K562 (cell line): Measurements from ENCODE around the gene PHF12. TPM values are rescaled to one million over a fixed set of nuclear protein-coding genes. Genes with fewer than 3 reads are reported as not detected.
A peak's percentile ranks its signal among the peaks of the same experiment; 100 is the strongest.

Experiments
- ARNT ChIP-seq, 2 experiments: fragments of 450-650 bp; IDR thresholded peaks; 2 replicates each; pipeline ENCODE4 v1.6.1; 2016; ENCODE audit warnings: mild to moderate bottlenecking in 1 of 2
- BDP1 ChIP-seq: IDR thresholded peaks from 3 replicates; pipeline ENCODE4 v1.6.1; 2011; ENCODE audit not compliant: insufficient read length, insufficient read depth
- CBX1 ChIP-seq: sonication (generic); IDR thresholded peaks from 2 replicates; pipeline ENCODE4 v1.6.1; 2016; ENCODE audit warnings: antibody characterized with exemption, low read depth, mild to moderate bottlenecking
- CHD4 ChIP-seq: fragments of 200-600 bp; sonication (generic); IDR thresholded peaks from 3 replicates; pipeline ENCODE4 v1.6.1; 2012; ENCODE audit warnings: low read depth, mild to moderate bottlenecking, mixed read lengths, low read length, inconsistent platforms; ENCODE audit not compliant: insufficient read depth, insufficient replicate concordance, poor library complexity, severe bottlenecking
- ETV6 ChIP-seq, 3 experiments: fragments of 150-350 bp in 1 of 3; sonication (generic) in 1 of 3; formaldehyde crosslinking in 1 of 3; IDR thresholded peaks; 2 replicates each; pipeline versions ENCODE4 v1.6.1 to v1.8.0; 2014 to 2022; ENCODE audit warnings: borderline replicate concordance in 2 of 3, low read depth in 2 of 3, antibody characterized with exemption in 1 of 3, low read length in 1 of 3, mild to moderate bottlenecking in 1 of 3, missing genetic modification reagents in 1 of 3
- FIP1L1 ChIP-seq: fragments of 200-400 bp; formaldehyde crosslinking; IDR thresholded peaks from 2 replicates; pipeline ENCODE4 v1.6.1; 2018; ENCODE audit warnings: mild to moderate bottlenecking, low read depth, low read length; ENCODE audit not compliant: poor library complexity, severe bottlenecking
- FOXK2 ChIP-seq, 2 experiments: fragments of 450-650 bp; IDR thresholded peaks in 1 of 2; conservative IDR thresholded peaks in 1 of 2; 2 replicates each; pipeline ENCODE4 v1.6.1; 2016; ENCODE audit warnings: low read depth in 2 of 2, mild to moderate bottlenecking in 1 of 2
- MTA2 ChIP-seq: fragments of 450-650 bp; IDR thresholded peaks from 2 replicates; pipeline ENCODE4 v1.6.1; 2016; ENCODE audit warnings: low read depth
- NFE2L1 ChIP-seq: fragments of 450-650 bp; IDR thresholded peaks from 2 replicates; pipeline ENCODE4 v1.6.1; 2016; ENCODE audit warnings: missing genetic modification characterization, low read depth, mild to moderate bottlenecking, missing compliant biosample characterization, moderate library complexity, borderline replicate concordance
- OTX1 ChIP-seq: fragments of 450-650 bp; formaldehyde crosslinking; IDR thresholded peaks from 2 replicates; pipeline ENCODE4 v1.4.0; 2022; ENCODE audit warnings: mild to moderate bottlenecking
- POLR2AphosphoS2 ChIP-seq: IDR thresholded peaks from 2 replicates; pipeline ENCODE4 v1.6.1; 2012; ENCODE audit warnings: low read length, improper control_type of control experiment
- POLR2AphosphoS5 ChIP-seq: IDR thresholded peaks from 2 replicates; pipeline ENCODE4 v1.6.1; 2011; ENCODE audit warnings: mild to moderate bottlenecking, low read depth, low read length, moderate library complexity; ENCODE audit not compliant: control insufficient read depth, insufficient read depth
- PTRF ChIP-seq: fragments of 450-650 bp; IDR thresholded peaks from 2 replicates; pipeline ENCODE4 v1.6.1; 2016; ENCODE audit warnings: mild to moderate bottlenecking, missing genetic modification characterization, missing compliant biosample characterization
- SREBF1 ChIP-seq: fragments of 150-350 bp; IDR thresholded peaks from 2 replicates; pipeline ENCODE4 v1.6.1; 2014; ENCODE audit warnings: antibody characterized with exemption, low read depth, low read length, borderline replicate concordance
- ZNF311 ChIP-seq: fragments of 250-450 bp; sonication (Bioruptor Pico); IDR thresholded peaks from 2 replicates; pipeline ENCODE4 v1.4.0; 2020; ENCODE audit warnings: mild to moderate bottlenecking, moderate library complexity
- ZNF707 ChIP-seq: fragments of 250-450 bp; sonication (Bioruptor Pico); conservative IDR thresholded peaks from 2 replicates; pipeline ENCODE4 v1.8.0; 2022; ENCODE audit warnings: inconsistent platforms, mild to moderate bottlenecking, moderate library complexity
- ZSCAN32 ChIP-seq: fragments of 450-650 bp; formaldehyde crosslinking; IDR thresholded peaks from 2 replicates; pipeline ENCODE4 v1.4.0; 2020; ENCODE audit warnings: mild to moderate bottlenecking, moderate library complexity
- polyA plus RNA-seq, 8 experiments: library from polyadenylated mRNA; depleted of rRNA in 4 of 8; stranded (reverse) in 5 of 8; unstranded in 3 of 8; fragments of >200 nt; fragmentation: Nextera tagmentation in 2 of 8; fragmentation: Illumina TruSeq in 1 of 8; extraction: Ambion mirVana in 2 of 8; extraction: Trizol in 1 of 8; gene quantifications; 2 replicates each; pipeline versions ENCODE4 v1.2.1 to v1.2.3, GENCODE V29; 2011 to 2014; ENCODE audit warnings: inconsistent platforms in 1 of 8, missing spikeins in 1 of 8
- total RNA-seq, 7 experiments: library from RNA; depleted of rRNA in 6 of 7; stranded (reverse); fragments of >200 nt in 6 of 7; fragmentation: Illumina TruSeq in 2 of 7; extraction: Trizol in 2 of 7; gene quantifications; 2 replicates each; pipeline versions ENCODE4 v1.2.1 to v1.2.3, GENCODE V29; 2011 to 2021; ENCODE audit warnings: low replicate concordance in 1 of 7
- TF ChIP-seq, protein P1 (sequence below): fragments of 450-650 bp; formaldehyde crosslinking; IDR thresholded peaks from 2 replicates; pipeline ENCODE4 v1.4.0; 2020; ENCODE audit warnings: mild to moderate bottlenecking, mixed read lengths
- TF ChIP-seq, protein P2 (sequence below): fragments of 150-350 bp; conservative IDR thresholded peaks from 2 replicates; pipeline ENCODE4 v1.6.1; 2014; ENCODE audit warnings: low read length
- TF ChIP-seq, protein P3 (sequence below): fragments of 450-650 bp; formaldehyde crosslinking; IDR thresholded peaks from 2 replicates; pipeline ENCODE4 v1.4.0; 2020; ENCODE audit warnings: mild to moderate bottlenecking, moderate library complexity

The PHF12 gene
- total and polyA plus RNA-seq, 9 of the 15 experiments (the other 6 are each of a cell fraction or from before 2014, with no cell fraction given) = 0.82 to 31.3 (median 13.5) TPM

- TF ChIP-seq OTX1 (CRISPR knock-in tag) (no peak), CBX1 (no peak), POLR2AphosphoS5 (no peak; the same call in 1 of the 2 replicates), POLR2AphosphoS2 (no peak), BDP1 (no peak), ZSCAN32 (CRISPR knock-in tag) (no peak), NFE2L1 (no peak), ETV6 (IDR thresholded peaks at IDR 0.05; ENCODE audit: borderline replicate concordance in 1 of 2, low read depth in 2 of 2, low read length in 1 of 2) (no peak), ETV6 (CRISPR knock-in tag; IDR thresholded peaks at IDR 0.05; ENCODE audit: borderline replicate concordance) (no peak), FIP1L1 (no peak), CHD4 (no peak), PTRF (tag) (no peak), MTA2 (peak; percentile 78), ZNF707 (CRISPR knock-in tag) (no peak), SREBF1 (peak; percentile 87), ZNF311 (CRISPR knock-in tag) (0 out of 2 replicates have a peak, but pooled peaks have one; percentile 81), FOXK2 (conservative IDR thresholded peaks at IDR 0.05 in 1 of 2, IDR thresholded peaks at IDR 0.05 in 1 of 2; ENCODE audit: low read depth in 2 of 2) (no peak; a peak in 2 of 4 replicates), ARNT (IDR thresholded peaks at IDR 0.05) (peak; percentile 65 to 66; a peak in 2 of 4 replicates)
- TF ChIP-seq, protein P1, sequence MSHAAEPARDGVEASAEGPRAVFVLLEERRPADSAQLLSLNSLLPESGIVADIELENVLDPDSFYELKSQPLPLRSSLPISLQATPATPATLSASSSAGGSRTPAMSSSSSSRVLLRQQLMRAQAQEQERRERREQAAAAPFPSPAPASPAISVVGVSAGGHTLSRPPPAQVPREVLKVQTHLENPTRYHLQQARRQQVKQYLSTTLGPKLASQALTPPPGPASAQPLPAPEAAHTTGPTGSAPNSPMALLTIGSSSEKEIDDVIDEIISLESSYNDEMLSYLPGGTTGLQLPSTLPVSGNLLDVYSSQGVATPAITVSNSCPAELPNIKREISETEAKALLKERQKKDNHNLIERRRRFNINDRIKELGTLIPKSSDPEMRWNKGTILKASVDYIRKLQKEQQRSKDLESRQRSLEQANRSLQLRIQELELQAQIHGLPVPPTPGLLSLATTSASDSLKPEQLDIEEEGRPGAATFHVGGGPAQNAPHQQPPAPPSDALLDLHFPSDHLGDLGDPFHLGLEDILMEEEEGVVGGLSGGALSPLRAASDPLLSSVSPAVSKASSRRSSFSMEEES (CRISPR knock-in tag) = no peak
- TF ChIP-seq, protein P2, sequence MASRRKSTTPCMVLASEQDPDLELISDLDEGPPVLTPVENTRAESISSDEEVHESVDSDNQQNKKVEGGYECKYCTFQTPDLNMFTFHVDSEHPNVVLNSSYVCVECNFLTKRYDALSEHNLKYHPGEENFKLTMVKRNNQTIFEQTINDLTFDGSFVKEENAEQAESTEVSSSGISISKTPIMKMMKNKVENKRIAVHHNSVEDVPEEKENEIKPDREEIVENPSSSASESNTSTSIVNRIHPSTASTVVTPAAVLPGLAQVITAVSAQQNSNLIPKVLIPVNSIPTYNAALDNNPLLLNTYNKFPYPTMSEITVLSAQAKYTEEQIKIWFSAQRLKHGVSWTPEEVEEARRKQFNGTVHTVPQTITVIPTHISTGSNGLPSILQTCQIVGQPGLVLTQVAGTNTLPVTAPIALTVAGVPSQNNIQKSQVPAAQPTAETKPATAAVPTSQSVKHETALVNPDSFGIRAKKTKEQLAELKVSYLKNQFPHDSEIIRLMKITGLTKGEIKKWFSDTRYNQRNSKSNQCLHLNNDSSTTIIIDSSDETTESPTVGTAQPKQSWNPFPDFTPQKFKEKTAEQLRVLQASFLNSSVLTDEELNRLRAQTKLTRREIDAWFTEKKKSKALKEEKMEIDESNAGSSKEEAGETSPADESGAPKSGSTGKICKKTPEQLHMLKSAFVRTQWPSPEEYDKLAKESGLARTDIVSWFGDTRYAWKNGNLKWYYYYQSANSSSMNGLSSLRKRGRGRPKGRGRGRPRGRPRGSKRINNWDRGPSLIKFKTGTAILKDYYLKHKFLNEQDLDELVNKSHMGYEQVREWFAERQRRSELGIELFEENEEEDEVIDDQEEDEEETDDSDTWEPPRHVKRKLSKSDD = peak; percentile 89
- TF ChIP-seq, protein P3, sequence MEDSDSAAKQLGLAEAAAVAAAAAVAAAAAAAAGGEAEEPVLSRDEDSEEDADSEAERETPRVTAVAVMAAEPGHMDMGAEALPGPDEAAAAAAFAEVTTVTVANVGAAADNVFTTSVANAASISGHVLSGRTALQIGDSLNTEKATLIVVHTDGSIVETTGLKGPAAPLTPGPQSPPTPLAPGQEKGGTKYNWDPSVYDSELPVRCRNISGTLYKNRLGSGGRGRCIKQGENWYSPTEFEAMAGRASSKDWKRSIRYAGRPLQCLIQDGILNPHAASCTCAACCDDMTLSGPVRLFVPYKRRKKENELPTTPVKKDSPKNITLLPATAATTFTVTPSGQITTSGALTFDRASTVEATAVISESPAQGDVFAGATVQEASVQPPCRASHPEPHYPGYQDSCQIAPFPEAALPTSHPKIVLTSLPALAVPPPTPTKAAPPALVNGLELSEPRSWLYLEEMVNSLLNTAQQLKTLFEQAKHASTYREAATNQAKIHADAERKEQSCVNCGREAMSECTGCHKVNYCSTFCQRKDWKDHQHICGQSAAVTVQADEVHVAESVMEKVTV (CRISPR knock-in tag) = no peak
Measured at GRCh38 chr17:28951991-28952975, 965 bp upstream of the PHF12 start (continued).
